ENCODE results near the gene DDX10. TPM values are rescaled to one million over a fixed set of nuclear protein-coding genes. Genes with fewer than 3 reads are reported as not detected.

Gene DDX10
- total and polyA plus RNA-seq, 9 of the 15 experiments (the other 6 are each of a cell fraction or from before 2014, with no cell fraction given): 33.9 to 94.6 (median 50.7) TPM

GRCh38 chr11:108793611-108794010 lies 128.7 kb downstream of the DDX10 start (continued):
- TF ChIP-seq, protein P1, sequence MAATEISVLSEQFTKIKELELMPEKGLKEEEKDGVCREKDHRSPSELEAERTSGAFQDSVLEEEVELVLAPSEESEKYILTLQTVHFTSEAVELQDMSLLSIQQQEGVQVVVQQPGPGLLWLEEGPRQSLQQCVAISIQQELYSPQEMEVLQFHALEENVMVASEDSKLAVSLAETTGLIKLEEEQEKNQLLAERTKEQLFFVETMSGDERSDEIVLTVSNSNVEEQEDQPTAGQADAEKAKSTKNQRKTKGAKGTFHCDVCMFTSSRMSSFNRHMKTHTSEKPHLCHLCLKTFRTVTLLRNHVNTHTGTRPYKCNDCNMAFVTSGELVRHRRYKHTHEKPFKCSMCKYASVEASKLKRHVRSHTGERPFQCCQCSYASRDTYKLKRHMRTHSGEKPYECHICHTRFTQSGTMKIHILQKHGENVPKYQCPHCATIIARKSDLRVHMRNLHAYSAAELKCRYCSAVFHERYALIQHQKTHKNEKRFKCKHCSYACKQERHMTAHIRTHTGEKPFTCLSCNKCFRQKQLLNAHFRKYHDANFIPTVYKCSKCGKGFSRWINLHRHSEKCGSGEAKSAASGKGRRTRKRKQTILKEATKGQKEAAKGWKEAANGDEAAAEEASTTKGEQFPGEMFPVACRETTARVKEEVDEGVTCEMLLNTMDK (IDR thresholded peaks at IDR 0.05; ENCODE audit: borderline replicate concordance, insufficient read depth, low read depth, low read length, poor library complexity, severe bottlenecking): no peak

DNA sequence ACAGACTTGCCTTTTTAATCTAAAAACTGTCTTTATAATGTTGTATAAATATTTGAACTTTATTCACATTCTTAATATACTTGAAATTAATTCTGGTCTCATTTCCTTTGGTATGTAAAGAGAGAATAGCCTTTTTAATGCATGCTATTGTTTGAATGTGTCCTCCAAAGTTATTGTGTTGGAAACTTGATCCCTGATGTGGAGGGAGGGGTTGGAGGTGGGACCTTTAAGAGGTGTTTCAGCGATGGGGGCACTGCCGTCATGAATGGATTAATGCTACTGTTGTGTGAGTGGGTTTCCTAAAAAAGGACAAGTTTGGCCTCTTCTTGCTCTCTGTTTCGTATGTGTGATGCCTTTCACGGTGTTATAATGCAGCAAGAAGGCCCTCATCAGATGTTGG lies 131.7 kb downstream of the DDX10 start:
- BruUV-seq (replicated peaks): no TSS peak
- CTCF ChIA-PET (ENCODE audit: low intra/inter-chr PET ratio): no interaction called here

More for the DNA sequence above, 131.7 kb downstream of the DDX10 start:
- Histone ChIP-seq H3K79me2 (ENCODE audit: control insufficient read depth, insufficient read depth, low read length) (0 out of 3 replicates have a peak, but pooled peaks cover 8% of the 10 kb centered on the region), H3K27me3 (ENCODE audit: control insufficient read depth in 2 of 2, insufficient read depth in 2 of 2, low read length in 2 of 2) (no peaks in the 10 kb centered on the region), H3K9me3 (replicated peaks; ENCODE audit: control insufficient read depth, insufficient read depth, low read depth, low read length) (no peaks in the 10 kb centered on the region), H3K4me2 (ENCODE audit: insufficient read depth, low read length) (no peak overlapping the region), H3K9ac (ENCODE audit: insufficient read depth in 1 of 2, low read depth in 2 of 2, low read length in 2 of 2) (no peak overlapping the region), H3K36me3 (ENCODE audit: control insufficient read depth, insufficient read depth, low read length) (no peaks in the 10 kb centered on the region), H3K4me3 (no peak overlapping the region), H3K27ac (ENCODE audit: extremely low read depth, low read depth, low read length) (no peak overlapping the region), H2AFZ (ENCODE audit: low read depth, low read length) (no peak overlapping the region), H4K20me1 (replicated peaks; ENCODE audit: control insufficient read depth, insufficient read depth, low read length) (no peaks in the 10 kb centered on the region), H3K9me1 (ENCODE audit: control insufficient read depth, insufficient read depth, low read length) (no peaks in the 10 kb centered on the region), H3K4me1 (replicated peaks in 1 of 2; ENCODE audit: control insufficient read depth in 2 of 2, insufficient read depth in 2 of 2, low read length in 2 of 2) (no peaks in the 10 kb centered on the region)
- ATAC-seq (no peak), DNase-seq (ENCODE audit: extremely low read depth in 1 of 4, low spot score in 3 of 4) (no peak), FAIRE-seq (no peak)
- POLR2A ChIA-PET: no interaction called here
- no peak for TF ChIP-seq YBX1 (IDR thresholded peaks at IDR 0.05)
- no peak for TF ChIP-seq KDM1A (IDR thresholded peaks at IDR 0.05)
- no peak for TF ChIP-seq RFX5 (IDR thresholded peaks at IDR 0.05; ENCODE audit: low read depth, low read length)
- TF ChIP-seq KHSRP (IDR thresholded peaks at IDR 0.05): no peak
- TF ChIP-seq KDM5B (IDR thresholded peaks at IDR 0.05; ENCODE audit: insufficient replicate concordance, low read depth, low read length): no peak
- TF ChIP-seq HNRNPH1 (optimal IDR thresholded peaks at IDR 0.05; ENCODE audit: low read depth, low read length): no peak
- no peak for TF ChIP-seq E2F6 (IDR thresholded peaks at IDR 0.05; ENCODE audit: borderline replicate concordance in 1 of 2, extremely low read depth in 1 of 2, insufficient read depth in 1 of 2, insufficient read length in 1 of 2, low read depth in 1 of 2, low read length in 1 of 2, poor library complexity in 1 of 2, severe bottlenecking in 1 of 2)
- no peak for TF ChIP-seq EP400 (IDR thresholded peaks at IDR 0.05)
- no peak for TF ChIP-seq ZFP1 (CRISPR knock-in tag; IDR thresholded peaks at IDR 0.05)
- TF ChIP-seq THRAP3 (IDR thresholded peaks at IDR 0.05; ENCODE audit: borderline replicate concordance): no peak
- no peak for TF ChIP-seq ZNF695 (CRISPR knock-in tag; IDR thresholded peaks at IDR 0.05)
- TF ChIP-seq NFE2L1 (tag; IDR thresholded peaks at IDR 0.05; ENCODE audit: borderline replicate concordance, low read depth): no peak
- TF ChIP-seq POLR2AphosphoS2 (IDR thresholded peaks at IDR 0.05; ENCODE audit: low read length): no peak
- TF ChIP-seq ZNF57 (CRISPR knock-in tag; IDR thresholded peaks at IDR 0.05): no peak
- TF ChIP-seq PYGO2 (tag; IDR thresholded peaks at IDR 0.05): no peak
- no peak for TF ChIP-seq PTBP1 (IDR thresholded peaks at IDR 0.05; ENCODE audit: low read depth, low read length)
- in situ Hi-C loops (cut with MboI): no loop called here
- intact Hi-C loops (cut with micrococcal nuclease): no loop called here
- WGBS (ENCODE audit: insufficient coverage, low coverage, missing lambda C conversion rate): 73% methylated on average over 4 of the region's 4 CpGs
